ENCODE measurements around the gene CCDC137.

- TF ChIP-seq CTCF (IDR thresholded peaks at IDR 0.05; ENCODE audit: extremely low read depth in 1 of 2, insufficient read depth in 1 of 2, low read depth in 1 of 2, low read length in 2 of 2) = no peak
- no peak for TF ChIP-seq FOS (IDR thresholded peaks at IDR 0.05; ENCODE audit: borderline replicate concordance, insufficient read depth, low read length)
- no peak for TF ChIP-seq POLR2AphosphoS5 (IDR thresholded peaks at IDR 0.05; ENCODE audit: insufficient read depth, low read depth, low read length)
- no peak for TF ChIP-seq MAX (IDR thresholded peaks at IDR 0.05; ENCODE audit: insufficient read depth, insufficient read length)
- TF ChIP-seq GATA2 (IDR thresholded peaks at IDR 0.05; ENCODE audit: insufficient read depth, insufficient read length, low read depth, low read length) = no peak
- TF ChIP-seq EZH2 (IDR thresholded peaks at IDR 0.05; ENCODE audit: borderline replicate concordance, low read depth, low read length, severe bottlenecking) = no peak
- TF ChIP-seq POLR2A (IDR thresholded peaks at IDR 0.05; ENCODE audit: low read depth, low read length) = no peak
- TF ChIP-seq JUN (IDR thresholded peaks at IDR 0.05; ENCODE audit: borderline replicate concordance, insufficient read depth, insufficient read length, low read depth) = no peak
These were observed 31.1 kb upstream of the CCDC137 start for GRCh38 chr17:81635431-81635830.
